H1 (cell line): ENCODE results near the gene CHSY3.

Experiments
- CTCF ChIP-seq, 3 experiments: IDR thresholded peaks; 1 replicate in 2 of 3; 2 replicates in 1 of 3; pipeline versions ENCODE4 v1.5.1 to v1.6.1; 2011; ENCODE audit warnings: low read length in 3 of 3, mild to moderate bottlenecking in 3 of 3, inconsistent platforms in 2 of 3, low read depth in 1 of 3, moderate library complexity in 1 of 3; ENCODE audit not compliant: insufficient read depth in 1 of 3; ENCODE audit errors: control extremely low read depth in 1 of 3
- EZH2 ChIP-seq: fragments of 200-600 bp; sonication (generic); IDR thresholded peaks from 2 replicates; pipeline ENCODE4 v1.7.1; 2012; ENCODE audit warnings: low read depth, mild to moderate bottlenecking, moderate library complexity, low read length, inconsistent platforms; ENCODE audit not compliant: severe bottlenecking
- JUN ChIP-seq: IDR thresholded peaks from 2 replicates; pipeline ENCODE4 v1.6.1; 2011; ENCODE audit warnings: low read depth, mild to moderate bottlenecking, improper control_type of control experiment, low read length
- JUND ChIP-seq: IDR thresholded peaks from 2 replicates; pipeline ENCODE4 v1.6.1; 2011; ENCODE audit warnings: mild to moderate bottlenecking, improper control_type of control experiment, low read length
- POLR2A ChIP-seq, 2 experiments: IDR thresholded peaks; 1 replicate in 1 of 2; 2 replicates in 1 of 2; pipeline ENCODE4 v1.6.1; 2011; ENCODE audit warnings: low read depth in 2 of 2, low read length in 2 of 2, mild to moderate bottlenecking in 2 of 2; ENCODE audit errors: control extremely low read depth in 1 of 2
- POLR2AphosphoS5 ChIP-seq: IDR thresholded peaks from 2 replicates; pipeline ENCODE4 v1.6.1; 2011; ENCODE audit warnings: low read depth, low read length
- RAD21 ChIP-seq, 2 experiments: IDR thresholded peaks in 1 of 2; conservative IDR thresholded peaks in 1 of 2; 2 replicates each; pipeline ENCODE4 v1.6.1; 2011; ENCODE audit warnings: low read depth in 2 of 2, low read length in 2 of 2, improper control_type of control experiment in 1 of 2, inconsistent platforms in 1 of 2, mild to moderate bottlenecking in 1 of 2, moderate library complexity in 1 of 2
- RXRA ChIP-seq: IDR thresholded peaks from 2 replicates; pipeline ENCODE4 v1.6.1; 2011; ENCODE audit warnings: low read depth, mild to moderate bottlenecking, low read length, moderate library complexity; ENCODE audit not compliant: insufficient read depth
- SIN3A ChIP-seq, 2 experiments: IDR thresholded peaks in 1 of 2; conservative IDR thresholded peaks in 1 of 2; 2 replicates each; pipeline ENCODE4 v1.6.1; 2011 to 2012; ENCODE audit warnings: low read length in 2 of 2, improper control_type of control experiment in 1 of 2, low read depth in 1 of 2, mild to moderate bottlenecking in 1 of 2
- SP1 ChIP-seq: IDR thresholded peaks from 2 replicates; pipeline ENCODE4 v1.6.1; 2011; ENCODE audit warnings: low read depth, low read length
- SUZ12 ChIP-seq: fragments of 200-600 bp; sonication (generic); IDR thresholded peaks from 2 replicates; pipeline ENCODE4 v1.6.1; 2012; ENCODE audit warnings: mild to moderate bottlenecking, inconsistent platforms, low read length, moderate library complexity, mixed read lengths
- TAF1 ChIP-seq: IDR thresholded peaks from 2 replicates; pipeline ENCODE4 v1.6.1; 2011; ENCODE audit warnings: mild to moderate bottlenecking, low read depth, low read length
- TEAD4 ChIP-seq: IDR thresholded peaks from 2 replicates; pipeline ENCODE4 v1.6.1; 2012; ENCODE audit warnings: low read depth, low read length, inconsistent platforms, mixed read lengths

- TF ChIP-seq POLR2A (IDR thresholded peaks at IDR 0.05; ENCODE audit: control extremely low read depth in 1 of 2, low read depth in 2 of 2, low read length in 2 of 2) (no peak), CTCF (IDR thresholded peaks at IDR 0.05; ENCODE audit: control extremely low read depth in 1 of 3, insufficient read depth in 1 of 3, low read depth in 1 of 3, low read length in 3 of 3) (no peak), TEAD4 (no peak), TAF1 (no peak), SUZ12 (no peak), JUN (no peak), POLR2AphosphoS5 (no peak), SIN3A (conservative IDR thresholded peaks at IDR 0.05 in 1 of 2, IDR thresholded peaks at IDR 0.05 in 1 of 2; ENCODE audit: low read depth in 1 of 2, low read length in 2 of 2) (no peak), JUND (no peak), RAD21 (IDR thresholded peaks at IDR 0.05 in 1 of 2, conservative IDR thresholded peaks at IDR 0.05 in 1 of 2; ENCODE audit: low read depth in 2 of 2, low read length in 2 of 2) (no peak), SP1 (no peak), RXRA (no peak), EZH2 (no peak)
Observed at GRCh38 chr5:129909225-129909624, 5.0 kb downstream of the CHSY3 start.
